Left ventricle myocardium inferior (tissue), 1 donor: ENCODE data around the gene PLSCR3. TPM values are rescaled to one million over a fixed set of nuclear protein-coding genes. Genes with fewer than 3 reads are reported as not detected.

Source experiments
- DNase-seq: peaks from one replicate; pipeline ENCODE4 v3.0.0-alpha.2; 2020
- H3K27ac ChIP-seq: fragments of 200-600 bp; replicated peaks from 2 replicates; pipeline ENCODE4 v1.8.0; 2021
- H3K27me3 ChIP-seq: fragments of 200-600 bp; 2 replicates; pipeline ENCODE4 v1.8.0; 2021; ENCODE audit warnings: low read depth
- H3K36me3 ChIP-seq: fragments of 200-600 bp; 2 replicates; pipeline ENCODE4 v1.8.0; 2021
- H3K4me1 ChIP-seq: fragments of 200-600 bp; 2 replicates; pipeline ENCODE4 v1.8.0; 2021
- H3K4me3 ChIP-seq: fragments of 200-600 bp; 2 replicates; pipeline ENCODE4 v1.8.0; 2021; ENCODE audit warnings: mild to moderate bottlenecking, moderate library complexity
- H3K9me3 ChIP-seq: fragments of 200-600 bp; replicated peaks from 2 replicates; pipeline ENCODE4 v1.8.0; 2021
- CTCF ChIP-seq: fragments of 200-600 bp; IDR thresholded peaks from 2 replicates; pipeline ENCODE4 v1.8.0; 2021; ENCODE audit warnings: antibody characterized with exemption, mild to moderate bottlenecking, borderline replicate concordance
- intact Hi-C: fragments of 100-400 bp; cut with micrococcal nuclease; formaldehyde crosslinking; loops from one replicate; pipeline ENCODE4 v1.11.0; 2022
- total RNA-seq: library from RNA; stranded (reverse); fragmentation: NEBNext Ultra II Directional; extraction: Animal tissue kit (Norgen Biotek cat#: 25700); gene quantifications from one replicate; pipeline ENCODE4 v1.2.1, GENCODE V29; 2021
- donor health status: DM: no; HTN: yes; CAD: no; lungs with severe emphysema.

Gene PLSCR3
- total RNA-seq, 1 donor from 2014 or later, result 20.1 TPM

GRCh38 chr17:7440113-7440833 lies 45.9 kb upstream of the PLSCR3 start:
- intact Hi-C loops, result no loop called here

GRCh38 chr17:7439462-7440112 lies 45.3 kb upstream of the PLSCR3 start, which contains the start of gene FGF11:
Gene FGF11, plus strand, starts transcription at chr17:7439512. Its CDS starts 109 bp downstream, at chr17:7439621.
- H3K9me3 ChIP-seq, result no peaks in the 10 kb centered on the region
- DNase-seq, result no peak
- H3K4me1 ChIP-seq, result peaks cover 67% of the 10 kb centered on the region
- peaks cover 28% of the 10 kb centered on the region for H3K27me3 ChIP-seq
- intact Hi-C loops, result no loop called here
- no peaks in the 10 kb centered on the region for H3K36me3 ChIP-seq
- no peak for TF ChIP-seq CTCF
- H3K4me3 ChIP-seq, result peak within 1 kb of the TSS; percentile 69
- peak within 1 kb of the TSS; percentile 82 for H3K27ac ChIP-seq

More at GRCh38 chr17:7440113-7440833, 45.9 kb upstream of the PLSCR3 start:
- Histone ChIP-seq H3K9me3 (no peaks in the 10 kb centered on the region), H3K4me3 (peak overlapping the region; percentile 69), H3K36me3 (no peaks in the 10 kb centered on the region), H3K27me3 (peaks cover 34% of the 10 kb centered on the region), H3K27ac (peak overlapping the region; percentile 82), H3K4me1 (peaks cover 68% of the 10 kb centered on the region)
- peak; percentile 71 for DNase-seq
- no peak for TF ChIP-seq CTCF

- intact Hi-C loops, result no loop called here
- peak overlapping the region; percentile 69 for H3K4me3 ChIP-seq
- H3K36me3 ChIP-seq, result no peaks in the 10 kb centered on the region
- no peaks in the 10 kb centered on the region for H3K9me3 ChIP-seq
- peak overlapping the region; percentile 75 for H3K27ac ChIP-seq
- peaks cover 64% of the 10 kb centered on the region for H3K4me1 ChIP-seq
- TF ChIP-seq CTCF, result no peak
- DNase-seq, result no peak
- peaks cover 28% of the 10 kb centered on the region for H3K27me3 ChIP-seq
These were observed 44.5 kb upstream of the PLSCR3 start for GRCh38 chr17:7438656-7439460.

- Histone ChIP-seq H3K27me3 (peaks cover 28% of the 10 kb centered on the region), H3K9me3 (no peaks in the 10 kb centered on the region), H3K4me1 (peaks cover 64% of the 10 kb centered on the region), H3K4me3 (peak overlapping the region; percentile 69), H3K36me3 (no peaks in the 10 kb centered on the region), H3K27ac (peak overlapping the region; percentile 75)
- peak; percentile 78 for DNase-seq
- TF ChIP-seq CTCF, result no peak
- intact Hi-C loops, result no loop called here
These were observed 43.8 kb upstream of the PLSCR3 start for GRCh38 chr17:7437950-7438614.

GRCh38 chr17:7437369-7437863 lies 43.1 kb upstream of the PLSCR3 start:
- TF ChIP-seq CTCF, result no peak
- peak overlapping the region; percentile 69 for H3K4me3 ChIP-seq
- no peaks in the 10 kb centered on the region for H3K9me3 ChIP-seq
- intact Hi-C loops, result no loop called here
- no peak for DNase-seq
- H3K36me3 ChIP-seq, result no peaks in the 10 kb centered on the region
- peaks cover 28% of the 10 kb centered on the region for H3K27me3 ChIP-seq
- H3K4me1 ChIP-seq, result peaks cover 64% of the 10 kb centered on the region
- H3K27ac ChIP-seq, result peak overlapping the region; percentile 75
